ENCODE results near the gene IFI27L1.

IFI27L1 gene

DNA sequence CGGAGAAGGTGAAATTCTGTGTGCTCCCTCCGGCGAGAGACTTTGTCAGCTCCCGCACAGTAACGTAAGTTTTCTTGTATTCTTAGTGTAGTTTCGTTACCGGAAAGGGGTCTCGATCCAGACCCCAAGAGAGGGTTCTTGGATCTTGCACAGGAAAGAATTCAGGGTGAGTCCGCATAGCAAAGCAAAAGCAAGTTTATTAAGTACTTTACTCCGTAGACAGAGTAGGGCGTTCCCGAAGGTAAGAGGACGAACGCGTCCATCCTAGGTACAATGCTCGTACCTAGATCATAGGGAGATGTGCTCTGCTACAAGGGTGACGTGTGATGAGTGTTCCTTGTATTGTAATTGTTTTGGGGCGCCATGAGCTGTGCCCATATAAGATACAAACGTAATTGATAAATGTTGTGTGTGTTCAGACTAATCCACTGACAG lies 293 bp downstream of the IFI27L1 start:
- DNase-seq, result no peak

DNA sequence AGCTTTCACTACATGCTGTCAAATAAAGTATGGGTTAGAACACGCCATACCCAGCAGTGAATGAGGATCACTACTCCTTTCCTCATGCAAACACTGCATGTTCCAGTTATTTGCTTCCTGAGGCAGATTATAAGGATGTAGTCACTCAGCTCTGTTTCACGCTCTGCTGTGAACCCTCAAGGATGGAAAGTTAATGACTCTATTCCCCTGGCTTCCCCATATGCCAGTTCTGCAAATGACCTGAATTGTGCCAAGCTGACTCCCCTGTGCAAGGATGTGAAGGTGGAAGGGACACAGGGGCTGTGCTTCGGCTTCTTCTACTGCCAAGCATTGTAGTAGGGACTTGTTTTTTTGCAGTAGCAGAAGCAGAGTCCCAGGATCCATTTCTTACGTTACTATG lies 6.8 kb downstream of the IFI27L1 start:
- no peak for DNase-seq

DNA sequence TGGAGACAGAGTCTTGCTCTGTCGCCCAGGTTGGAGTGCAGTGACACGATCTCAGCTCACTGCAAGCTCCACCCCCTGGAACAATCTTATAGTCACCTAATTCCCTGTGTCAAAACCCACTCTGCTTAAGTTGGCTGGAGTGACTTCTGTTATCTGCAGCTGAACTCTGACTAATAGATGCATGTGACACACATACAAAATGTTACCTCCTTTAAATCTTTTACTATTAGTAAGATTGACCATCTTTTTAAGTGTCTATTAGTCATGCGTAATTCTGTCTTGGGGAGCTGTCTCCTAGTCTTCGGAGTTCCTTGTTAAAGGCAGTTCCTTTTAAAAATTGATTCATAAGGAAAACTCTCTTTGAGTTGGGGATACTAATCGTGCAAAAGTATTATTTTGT lies 7.4 kb downstream of the IFI27L1 start:
- DNase-seq, result no peak

DNA sequence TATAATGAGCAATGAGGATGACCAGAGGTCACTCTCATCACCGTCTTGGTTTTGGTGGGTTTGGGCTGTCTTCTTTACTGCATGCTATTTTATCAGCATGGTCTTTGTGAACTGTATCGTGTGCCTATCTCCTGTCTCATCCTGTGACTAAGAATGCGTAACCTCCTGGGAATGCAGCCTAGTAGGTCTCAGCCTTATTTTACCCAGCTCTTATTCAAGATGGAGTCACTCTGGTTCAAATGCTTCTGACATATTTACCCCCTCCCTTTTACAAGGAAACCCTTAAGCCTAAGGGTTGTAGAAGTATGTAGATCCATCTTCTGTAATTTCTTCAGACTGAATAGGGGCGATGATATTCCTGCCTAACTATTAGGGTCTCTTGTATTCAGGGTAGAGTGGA lies 8.4 kb downstream of the IFI27L1 start:
- DNase-seq, result no peak

DNA sequence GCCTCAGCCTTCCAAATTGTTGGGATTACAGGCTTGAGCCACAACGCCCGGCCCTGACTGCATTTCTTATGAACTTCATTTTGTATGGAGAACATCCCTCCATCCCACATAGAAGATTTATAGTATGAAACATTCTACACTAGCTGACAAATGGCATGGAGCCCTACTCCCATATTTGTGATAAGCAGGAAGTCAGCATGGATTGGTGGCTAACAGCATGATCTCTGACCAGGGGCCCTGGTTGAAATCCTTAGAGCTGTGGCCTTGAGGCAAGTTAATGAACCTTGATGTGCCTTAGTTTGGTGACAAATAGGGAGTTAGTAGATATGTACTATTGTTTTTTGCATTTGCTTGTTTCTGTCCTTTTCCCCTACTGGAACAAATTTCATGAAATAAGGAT lies 12.3 kb downstream of the IFI27L1 start:
- no peak for DNase-seq

DNA sequence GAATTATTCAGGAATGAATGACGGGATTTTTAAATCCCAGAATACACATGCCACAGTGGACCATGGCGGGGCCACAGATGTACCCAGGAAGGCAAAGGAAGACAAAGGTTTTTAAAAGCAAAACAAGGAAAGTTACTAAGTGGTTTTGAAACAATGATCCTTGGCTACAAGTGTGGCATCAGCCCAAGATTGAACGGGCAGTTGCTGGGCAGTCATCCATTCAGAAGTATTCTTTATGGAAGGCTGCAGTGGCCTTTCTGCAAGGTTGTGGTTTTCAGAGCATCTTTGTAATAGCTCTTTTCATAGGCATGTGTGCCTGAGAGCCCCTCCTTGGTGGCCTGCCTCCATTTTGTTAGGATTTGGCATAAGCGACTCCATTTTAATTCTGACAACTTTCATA lies 16.0 kb downstream of the IFI27L1 start:
- DNase-seq, result no peak

DNA sequence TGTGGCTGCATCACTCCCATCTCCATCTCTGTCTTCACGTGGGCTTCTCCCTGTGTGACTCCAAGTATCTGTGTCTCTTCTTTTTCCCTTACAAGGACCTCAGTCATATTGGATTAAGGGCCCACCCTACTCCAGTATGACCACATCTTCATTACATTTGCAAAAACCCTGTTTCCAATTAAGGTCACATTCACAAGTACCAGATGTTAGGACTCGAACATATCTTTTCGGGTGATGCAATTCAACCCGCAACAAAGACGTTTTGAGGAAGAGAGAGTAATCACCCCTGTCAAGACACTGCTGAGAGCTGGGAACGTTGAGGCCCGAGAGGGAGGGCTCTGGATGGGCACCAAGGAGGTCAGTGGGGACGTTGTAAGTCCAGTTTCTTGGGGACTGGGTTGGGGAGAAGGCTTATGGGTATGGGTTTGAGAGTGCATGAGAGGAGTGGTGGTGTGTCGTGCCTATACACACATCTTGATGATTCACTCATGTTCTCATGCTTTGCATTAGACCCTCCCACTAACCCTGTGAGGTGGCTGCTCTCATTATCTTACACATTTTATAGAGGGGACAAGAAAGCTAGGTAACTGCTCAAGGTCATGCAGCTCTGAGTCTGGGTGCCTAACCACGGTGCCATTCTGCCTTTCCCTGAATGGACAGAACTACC lies 17.3 kb downstream of the IFI27L1 start:
- no peak for DNase-seq

DNA sequence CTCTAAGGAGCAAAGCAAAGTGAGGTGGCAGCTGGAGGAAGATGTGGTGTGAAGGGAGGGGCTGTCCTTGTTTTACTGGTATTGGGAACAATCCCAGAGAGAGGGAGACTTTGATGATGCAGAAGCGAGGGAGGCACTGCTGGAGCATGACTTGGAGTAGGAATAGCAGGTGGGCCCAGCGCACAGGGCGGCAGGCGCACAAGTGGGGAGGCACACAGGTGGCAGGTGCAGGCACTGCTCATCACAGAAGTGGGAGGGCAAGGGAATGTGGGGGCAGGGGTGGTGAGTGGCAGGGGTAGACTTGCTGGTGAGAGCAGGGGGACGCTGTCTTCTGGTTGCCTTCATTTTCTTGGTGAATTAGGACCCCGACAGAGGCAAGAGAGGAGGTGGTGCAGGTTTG lies 17.9 kb downstream of the IFI27L1 start:
- no peak for DNase-seq

DNA sequence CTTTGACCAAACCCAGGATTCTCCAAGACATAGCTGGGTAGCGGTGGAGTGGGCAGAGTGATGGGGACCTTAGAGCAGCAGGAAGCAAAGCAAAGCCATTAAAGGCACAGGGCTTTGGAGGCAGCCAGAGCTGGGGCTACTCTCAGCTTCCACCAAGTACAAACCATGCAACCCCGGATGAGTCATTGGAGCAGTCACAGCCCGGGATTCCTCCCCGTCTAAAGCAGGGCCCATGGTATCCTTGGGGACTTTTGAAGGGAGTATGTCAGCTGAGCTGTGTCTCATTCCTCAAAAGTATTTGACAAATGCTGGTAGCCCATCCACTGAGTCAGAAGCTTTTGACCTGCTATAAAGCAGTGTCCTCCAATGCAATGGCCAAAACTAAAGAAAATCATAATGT lies 19.7 kb downstream of the IFI27L1 start:
- DNase-seq, result no peak

DNA sequence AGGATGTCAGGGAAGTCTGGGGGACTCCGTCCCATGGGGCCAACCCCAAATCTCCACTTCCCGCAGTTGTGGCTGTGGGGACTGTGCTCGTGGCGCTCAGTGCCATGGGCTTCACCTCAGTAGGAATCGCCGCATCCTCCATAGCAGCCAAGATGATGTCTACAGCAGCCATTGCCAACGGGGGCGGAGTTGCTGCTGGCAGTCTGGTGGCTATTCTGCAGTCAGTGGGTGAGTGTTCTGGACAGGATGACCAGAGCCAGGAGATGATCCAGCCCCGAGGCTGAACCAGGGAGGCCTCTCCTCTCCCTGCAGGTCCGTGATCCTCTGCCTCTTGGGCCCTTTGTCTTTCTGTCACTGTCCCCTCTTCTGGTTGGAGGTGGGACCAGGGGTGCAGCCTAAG lies 20.6 kb downstream of the IFI27L1 start:
- no peak for DNase-seq

DNA sequence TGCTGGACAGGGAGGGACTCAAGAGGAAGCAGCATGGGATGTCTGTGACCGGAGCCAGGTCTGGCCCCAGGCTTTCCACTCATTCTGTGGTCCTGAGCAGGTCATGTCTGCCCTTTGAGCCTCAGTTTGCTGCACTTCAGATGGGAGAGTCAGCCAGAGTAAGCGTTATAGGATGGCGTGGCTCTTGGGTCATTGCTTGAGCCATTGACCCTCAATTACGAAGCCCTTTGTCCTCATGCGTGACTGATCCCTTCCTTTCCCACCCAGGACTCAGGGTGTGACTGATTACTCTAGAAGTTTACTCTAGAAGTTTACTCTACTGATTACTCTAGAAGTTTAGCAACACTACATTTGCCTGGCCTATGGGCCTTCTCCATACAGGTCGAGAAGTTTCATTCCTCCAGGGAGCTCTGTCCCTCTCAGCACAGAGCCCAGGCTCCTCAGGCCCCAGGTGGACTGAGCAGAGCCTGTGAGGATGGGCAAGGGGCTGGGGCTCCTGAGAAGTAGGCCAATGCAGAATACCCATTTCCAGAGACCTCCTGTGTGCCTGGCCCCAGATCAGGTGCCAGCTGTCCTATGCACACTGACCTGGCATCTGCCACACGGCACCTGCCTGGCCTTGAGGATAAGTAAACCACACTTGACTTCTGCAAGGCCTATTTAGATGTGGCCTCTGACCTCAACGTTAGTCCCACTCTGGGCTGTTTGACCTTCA lies 21.8 kb downstream of the IFI27L1 start:
- no peak for DNase-seq

DNA sequence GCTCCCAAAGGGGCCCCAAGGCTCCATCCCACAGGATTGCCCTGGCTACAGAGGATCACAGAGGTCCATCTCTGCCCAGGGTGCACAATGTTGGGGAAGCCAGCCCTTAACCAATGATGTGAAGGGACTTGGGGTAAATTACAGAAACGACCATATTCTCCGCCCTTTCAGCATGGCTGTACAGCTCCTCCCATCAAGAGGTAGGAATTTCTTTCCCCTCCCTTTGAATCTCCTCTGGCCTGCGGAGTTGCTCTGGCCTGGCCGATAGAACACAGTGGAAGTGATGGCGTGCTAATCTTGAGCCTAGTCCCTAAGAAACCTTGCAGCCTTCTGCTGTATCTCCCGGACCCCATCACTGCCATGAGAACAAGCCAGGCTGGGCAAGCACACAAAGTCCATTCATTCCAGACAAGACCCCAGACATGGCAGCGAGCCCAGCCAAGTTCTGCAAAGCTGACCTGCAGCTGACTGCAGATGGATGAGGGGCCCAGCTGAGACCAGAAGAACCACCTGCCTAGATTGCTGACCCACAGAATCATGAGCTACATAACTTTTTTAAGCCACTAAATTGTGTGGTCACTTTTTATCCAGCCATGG lies 22.5 kb downstream of the IFI27L1 start:
- DNase-seq, result no peak

DNA sequence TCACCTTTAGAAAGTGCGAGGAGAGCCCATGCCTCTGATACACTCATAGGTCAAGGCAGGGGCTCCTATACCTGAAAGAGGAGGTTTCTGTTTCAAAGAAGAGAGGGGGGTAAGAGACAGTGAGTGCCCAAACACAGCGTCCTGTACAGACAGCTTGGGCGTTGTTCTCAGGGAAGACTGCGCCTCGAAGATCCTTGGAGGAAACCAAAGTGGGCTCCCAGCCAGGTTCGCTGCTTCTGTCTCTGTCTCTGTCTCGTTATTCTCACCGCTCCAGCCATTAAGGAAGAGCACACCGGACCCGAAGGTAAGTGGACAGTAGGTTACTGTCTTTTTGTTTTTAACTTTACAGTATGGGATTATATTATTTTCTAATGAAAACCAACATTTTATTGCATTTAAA lies 23.6 kb downstream of the IFI27L1 start:
- no peak for DNase-seq

DNA sequence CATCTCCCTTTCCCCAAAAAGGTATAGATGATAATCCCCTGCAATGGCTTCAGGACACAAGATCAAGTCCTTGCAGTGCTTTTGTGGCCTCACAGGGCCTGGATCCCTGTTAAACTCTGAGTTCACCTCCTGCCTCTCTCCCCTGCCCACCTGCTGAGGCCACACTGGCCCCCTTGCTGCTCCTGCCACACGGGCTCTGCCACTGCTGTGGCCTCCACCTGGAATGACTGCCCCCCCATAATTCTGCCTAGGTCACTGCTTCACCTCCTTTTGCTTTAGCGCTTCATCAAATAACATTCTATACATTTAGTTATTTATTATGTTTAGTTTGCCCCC lies 28.8 kb downstream of the IFI27L1 start:
- DNase-seq, result no peak

DNA sequence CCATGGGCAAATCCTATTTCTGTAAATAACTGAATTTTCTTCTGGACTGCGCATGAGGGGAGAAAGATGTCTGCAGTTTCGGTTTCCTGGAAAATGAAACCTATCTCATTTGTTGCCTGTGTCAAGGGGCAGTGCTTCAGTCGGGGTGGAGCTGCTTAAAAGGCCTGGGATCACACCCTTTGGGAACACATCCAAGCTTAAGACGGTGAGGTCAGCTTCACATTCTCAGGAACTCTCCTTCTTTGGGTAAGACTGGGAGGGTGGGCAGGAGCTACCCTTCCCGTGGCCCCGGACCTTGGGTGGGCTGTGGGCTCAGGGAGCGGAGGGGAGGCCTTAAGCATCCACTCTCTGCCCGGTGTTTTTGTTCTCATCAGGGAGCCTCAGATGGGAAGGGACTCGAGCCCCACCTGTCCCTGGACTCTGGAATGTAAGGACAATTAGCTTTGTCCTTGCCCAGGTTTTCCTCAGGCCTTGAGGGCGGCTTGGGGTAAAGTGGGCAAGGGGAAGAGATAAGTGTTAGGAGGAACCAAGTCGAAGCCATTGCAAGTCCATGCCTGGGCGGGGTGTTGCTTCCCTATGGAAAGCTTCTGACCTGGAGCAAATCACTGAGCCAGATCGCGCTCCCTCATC lies 29.6 kb downstream of the IFI27L1 start, which contains the start of gene IFI27:
Gene IFI27 (plus strand): TSS at position 185 of the 630 bp plus-strand sequence.
- no peak for DNase-seq

DNA sequence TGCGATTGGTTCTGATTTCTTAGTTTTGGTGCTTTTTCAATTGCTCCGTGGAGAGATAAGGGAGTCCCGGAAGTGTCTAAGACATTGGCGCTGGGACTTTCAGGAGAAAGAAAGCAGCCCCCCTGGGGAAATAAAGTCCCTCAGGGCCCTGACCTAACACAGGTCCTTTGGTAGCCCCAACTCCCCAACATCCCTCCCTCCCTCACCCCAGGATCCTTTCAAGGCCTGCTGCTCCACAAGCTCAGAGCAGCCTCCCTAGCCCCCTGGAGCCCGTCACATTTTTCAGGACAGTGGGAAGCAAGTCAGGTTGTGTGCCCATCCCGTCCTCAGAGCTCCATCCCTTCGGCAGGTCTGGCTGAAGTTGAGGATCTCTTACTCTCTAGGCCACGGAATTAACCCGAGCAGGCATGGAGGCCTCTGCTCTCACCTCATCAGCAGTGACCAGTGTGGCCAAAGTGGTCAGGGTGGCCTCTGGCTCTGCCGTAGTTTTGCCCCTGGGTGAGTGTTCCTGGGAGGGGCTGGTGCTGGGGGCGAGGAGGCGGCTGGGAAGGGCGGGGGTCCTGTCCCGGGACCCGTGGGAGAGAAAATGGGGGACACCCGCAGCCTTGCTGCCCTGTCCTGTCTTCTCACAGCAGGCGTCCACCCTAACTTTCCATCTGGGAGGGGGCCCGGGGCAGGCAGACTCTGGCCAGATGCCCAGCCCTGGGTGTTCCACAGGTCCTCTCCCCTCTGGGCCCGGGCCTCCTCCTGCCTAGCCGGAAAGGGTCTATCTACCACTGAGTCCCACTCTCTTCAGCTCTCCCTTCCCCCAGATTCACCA lies 30.4 kb downstream of the IFI27L1 start:
- no peak for DNase-seq

DNA sequence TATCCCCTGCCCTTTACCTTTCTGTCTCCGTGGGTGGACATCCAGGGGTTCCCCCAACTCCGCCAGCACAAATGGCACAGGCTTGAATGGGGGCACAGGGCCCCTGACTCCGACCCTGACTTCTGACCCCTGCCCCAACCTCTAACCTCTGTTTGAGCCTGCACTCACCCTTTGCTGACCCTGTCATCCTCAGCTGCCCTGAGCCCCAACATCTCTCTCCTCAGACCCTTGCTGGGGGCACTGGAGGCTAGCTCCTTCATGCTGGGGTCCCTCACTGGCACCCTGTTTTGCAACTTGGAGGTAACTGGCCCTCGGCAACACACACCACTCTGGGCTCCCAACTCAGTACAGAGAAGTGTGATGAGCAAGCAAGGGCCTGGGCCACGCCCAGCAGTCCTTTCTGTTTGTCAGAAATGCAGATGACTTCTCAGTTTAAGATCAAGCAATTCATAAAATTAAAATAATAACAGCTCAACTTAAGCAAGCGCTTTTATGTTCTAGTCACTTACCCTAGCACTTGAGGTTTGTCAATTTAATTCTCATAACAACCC lies 31.5 kb downstream of the IFI27L1 start:
- no peak for DNase-seq

DNA sequence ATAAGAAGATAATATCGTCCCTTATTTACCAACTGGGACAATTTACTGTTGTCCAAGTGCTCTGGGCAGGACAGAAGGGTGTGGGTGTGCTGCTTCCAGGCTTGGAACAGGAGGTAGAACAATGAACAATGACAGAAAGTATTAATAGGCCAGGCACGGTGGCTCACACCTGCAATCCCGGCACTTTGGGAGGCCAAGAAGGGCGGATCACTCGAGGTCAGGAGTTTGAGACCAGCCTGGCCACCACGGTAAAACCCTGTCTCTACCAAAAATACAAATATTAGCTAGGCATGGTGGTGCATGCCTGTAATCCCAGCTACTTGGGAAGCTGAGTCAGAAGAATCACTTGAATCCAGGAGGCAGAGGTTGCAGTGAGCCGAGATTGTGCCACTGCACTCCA lies 32.0 kb downstream of the IFI27L1 start:
- no peak for DNase-seq

DNA sequence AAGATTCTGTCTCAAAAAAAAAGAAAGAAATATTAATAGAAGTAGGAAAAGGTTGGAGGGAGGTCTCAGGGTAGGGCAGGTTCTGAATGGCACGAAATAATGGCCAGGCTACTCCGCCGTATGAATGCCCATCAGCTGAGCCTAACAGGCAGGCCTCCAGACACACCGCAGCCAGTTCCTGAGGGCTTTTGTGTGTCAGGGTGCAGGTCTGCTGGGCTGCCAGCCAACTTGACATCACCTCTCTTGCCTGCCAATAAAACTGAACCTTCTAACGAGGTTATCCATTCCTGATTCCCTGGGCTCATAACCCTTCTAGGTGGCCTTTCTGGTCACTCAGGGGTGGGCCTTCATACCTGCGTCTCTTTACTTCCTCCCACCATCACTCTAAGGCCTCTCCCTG lies 32.4 kb downstream of the IFI27L1 start:
- DNase-seq, result no peak

DNA sequence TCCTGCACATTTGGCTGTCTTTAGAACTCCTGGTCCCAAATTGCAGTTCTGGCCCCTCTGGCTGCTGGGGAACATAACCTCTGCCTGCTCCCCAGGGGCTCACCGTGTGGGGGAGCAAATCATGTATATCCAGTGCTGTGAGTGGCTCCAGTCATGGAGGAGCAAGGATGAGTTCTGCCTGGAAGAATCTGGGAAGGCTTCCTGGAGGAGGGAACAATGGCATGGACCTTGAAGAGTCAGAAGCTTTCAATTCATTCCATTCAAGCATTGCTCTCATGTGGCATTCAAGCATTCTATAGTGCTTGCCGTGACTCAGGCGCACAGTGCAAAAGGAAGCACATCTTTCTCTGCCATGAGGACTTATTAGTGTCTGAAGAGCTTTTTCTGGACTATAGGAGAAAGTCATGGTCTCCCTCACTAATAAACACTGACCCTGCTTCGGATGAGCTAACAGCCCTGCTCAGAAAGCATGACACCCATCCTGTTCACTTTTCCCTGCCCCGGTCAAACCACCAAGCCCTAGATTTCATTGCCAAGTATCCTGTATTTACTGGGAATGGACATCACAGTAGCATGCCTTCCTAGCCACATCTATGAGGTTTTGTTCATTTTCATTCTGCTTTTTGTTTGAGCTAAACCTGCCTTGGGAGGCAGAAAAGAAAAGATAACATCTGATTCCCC lies 32.9 kb downstream of the IFI27L1 start:
- no peak for DNase-seq

DNA sequence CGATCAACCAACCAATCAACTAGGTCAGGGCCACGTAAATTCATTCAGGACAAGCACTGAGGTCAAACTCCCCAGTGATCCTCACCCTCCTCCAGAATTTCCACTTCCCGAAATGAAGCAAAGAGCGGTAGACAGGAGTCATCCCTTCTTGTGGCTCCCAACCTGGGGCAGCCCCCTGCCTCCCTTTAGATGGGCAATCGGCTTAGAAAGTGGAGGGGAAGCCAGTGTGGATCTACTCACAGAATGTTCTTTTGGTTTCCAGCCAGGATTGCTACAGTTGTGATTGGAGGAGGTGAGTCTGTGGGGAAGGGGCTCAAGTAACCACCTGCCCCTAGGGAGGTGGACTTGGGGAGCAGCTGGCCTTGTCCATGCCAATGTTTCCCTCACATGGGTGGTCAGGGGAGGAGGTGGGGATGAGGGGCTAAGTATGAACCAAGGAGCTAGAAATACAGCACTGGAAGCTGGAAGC lies 33.5 kb downstream of the IFI27L1 start:
- no peak for DNase-seq

DNA sequence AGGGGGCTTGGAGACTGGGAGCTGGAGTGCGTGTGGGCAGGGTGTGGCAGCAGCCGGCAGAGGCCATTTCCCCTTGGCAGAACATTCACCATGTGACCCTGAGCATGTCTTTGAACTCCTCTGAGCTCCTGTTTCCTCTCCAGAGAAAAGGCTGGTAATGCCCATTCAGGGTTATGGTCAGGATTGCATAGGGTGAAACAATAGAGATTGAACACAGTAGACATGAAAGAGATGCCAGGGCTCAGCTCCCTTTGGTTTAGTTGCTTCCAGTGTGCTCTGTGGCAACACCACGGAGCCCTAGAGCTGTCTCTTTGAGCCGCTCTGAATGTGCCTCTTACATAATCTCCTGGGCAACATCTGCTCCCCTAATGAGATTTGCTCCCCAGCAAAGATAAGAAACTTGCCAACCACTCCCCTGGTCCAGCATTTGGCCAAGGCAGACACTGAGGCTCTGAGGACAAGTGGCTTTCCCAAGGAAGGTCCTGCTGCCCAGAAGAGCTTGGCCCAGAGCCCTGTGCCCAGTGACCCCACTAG lies 34.0 kb downstream of the IFI27L1 start:
- DNase-seq, result no peak

Data from NCI-H510A (cell line).